Iris pigment epithelial cell (primary cell): ENCODE results near the gene BSG.
"Not testable (repeated sequence)": the region's sequence is repeated elsewhere in the genome, so short reads cannot be mapped to it uniquely, and the experiment has no call there.

Experiments
- DNase-seq: peaks from one replicate; pipeline ENCODE4 v3.0.0-alpha.2; 2011; ENCODE audit warnings: low read depth

Gene BSG

DNA sequence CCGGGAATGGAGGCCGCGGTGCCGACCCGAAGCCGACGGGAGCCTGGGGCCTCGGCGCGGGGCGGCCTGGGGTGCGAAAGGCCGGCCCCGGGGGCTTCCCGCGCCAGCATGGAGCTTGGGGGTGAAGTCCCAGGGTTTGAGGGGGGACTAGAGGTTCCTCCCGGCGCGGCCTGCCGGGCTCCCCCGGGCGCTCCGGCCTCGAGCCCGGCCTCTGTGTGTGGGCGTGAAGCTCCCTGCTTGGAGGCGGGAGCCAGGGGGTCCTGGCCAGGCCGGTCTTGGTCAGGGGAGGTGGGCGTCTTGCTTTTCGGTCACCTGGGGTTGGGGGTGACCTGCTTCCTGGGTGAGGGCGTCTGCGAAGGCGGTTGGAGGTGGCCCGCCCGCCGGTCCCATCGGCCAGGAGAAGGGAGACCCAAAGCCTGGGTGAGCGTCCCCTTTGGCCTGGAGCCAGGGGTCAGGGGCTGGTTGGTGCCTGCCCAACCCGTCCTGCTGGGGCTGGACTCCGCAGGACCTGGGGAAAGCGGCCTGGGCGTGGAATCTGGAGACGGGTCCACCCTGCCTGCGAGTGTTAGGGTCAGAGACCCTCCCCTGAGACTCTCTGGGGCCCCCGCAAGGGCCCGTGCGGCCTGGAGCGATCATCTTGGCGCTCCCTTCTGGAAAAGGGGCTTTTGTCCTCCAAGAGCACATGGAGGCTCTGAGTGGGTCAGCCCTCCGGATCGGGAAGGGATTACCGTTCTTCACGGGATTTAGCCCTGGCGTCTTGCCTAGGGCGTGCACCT is 535 bp downstream of the BSG start:
- DNase-seq: peak; percentile 66

GRCh38 chr19:573519-573825 is 1.1 kb downstream of the BSG start:
- DNase-seq: no peak

GRCh38 chr19:574658-575526 is 2.5 kb downstream of the BSG start:
- DNase-seq: peak; percentile 61

DNA sequence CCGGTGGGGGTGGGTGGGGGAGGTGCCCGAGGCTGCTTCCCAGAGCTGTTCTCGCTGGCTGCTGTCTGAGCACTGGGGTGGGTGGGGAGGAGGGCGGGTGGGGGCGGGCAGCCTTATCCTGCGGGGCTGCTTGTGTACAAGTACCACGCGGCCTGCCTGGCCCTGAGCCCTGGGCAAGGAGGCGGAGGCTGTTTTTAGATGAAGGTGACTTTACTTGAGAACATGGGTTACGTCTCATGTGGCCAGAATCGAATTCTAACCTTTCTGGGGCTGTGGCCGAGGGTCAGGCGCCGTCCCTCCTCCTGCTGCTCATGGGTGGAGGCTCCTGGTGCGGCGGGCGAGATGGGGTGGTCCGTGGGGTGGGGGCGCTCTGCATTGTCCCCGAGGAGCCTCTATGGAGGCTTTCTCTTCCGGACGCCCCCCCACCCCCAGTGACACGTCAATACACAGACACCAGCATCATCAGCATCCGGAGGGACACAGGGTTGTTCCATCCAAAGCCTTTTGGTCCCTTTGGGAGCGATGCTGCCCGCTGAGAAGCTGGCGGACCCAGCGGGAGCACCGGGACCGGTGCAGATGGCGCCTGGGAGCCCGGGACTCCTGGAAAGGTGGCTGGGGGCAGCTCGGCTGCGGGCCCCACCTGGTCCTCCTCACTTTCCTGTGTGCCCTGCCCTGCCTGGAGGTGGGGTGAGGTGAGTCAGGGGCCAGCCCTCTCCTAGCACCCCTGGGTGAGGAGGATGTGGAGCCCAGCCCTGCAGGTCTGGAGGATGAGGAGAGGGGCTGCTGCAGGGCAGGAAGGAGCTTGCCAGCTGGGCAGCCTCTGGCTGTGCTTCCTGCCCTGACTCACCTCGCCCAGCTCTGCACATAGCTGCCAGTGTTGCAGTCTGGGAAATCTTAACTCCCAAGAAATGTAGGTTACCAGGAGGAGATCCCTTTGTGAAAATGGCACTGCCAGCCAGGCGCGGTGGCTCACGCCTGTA is 3.4 kb downstream of the BSG start:
- peak; percentile 48 for DNase-seq

DNA sequence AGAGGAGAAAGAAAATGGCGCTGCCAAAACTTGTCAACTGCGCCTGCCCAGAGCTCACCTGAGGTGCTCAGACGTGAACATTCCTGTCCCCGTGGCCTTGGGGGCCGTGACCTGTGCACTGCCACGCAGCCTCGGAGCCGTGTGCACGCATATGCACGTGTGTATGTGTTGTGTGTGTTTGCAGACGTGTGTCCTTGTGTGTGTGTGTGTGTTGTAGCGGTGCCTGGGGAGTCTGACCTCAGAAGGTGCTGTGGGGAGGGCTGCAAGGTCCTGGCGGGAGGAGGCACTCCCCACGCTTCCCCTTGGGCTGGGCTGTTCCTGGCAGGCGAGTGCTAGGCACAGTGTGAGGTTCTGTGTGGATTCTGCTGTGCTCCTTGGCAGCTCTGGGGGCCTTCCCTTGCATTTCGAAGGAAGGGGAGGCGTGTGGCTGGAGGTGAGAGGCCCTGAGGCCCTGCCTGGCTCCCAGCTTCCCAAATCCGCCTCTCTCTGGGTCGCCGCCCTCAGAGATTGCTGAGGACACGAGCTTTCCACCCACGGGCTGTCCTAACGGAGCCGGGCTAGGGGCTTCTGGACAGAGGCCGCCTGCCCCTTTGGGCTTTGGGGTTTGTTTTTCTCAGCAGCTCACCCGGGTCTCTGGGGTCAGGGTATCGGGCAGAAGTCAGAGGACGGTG is 4.5 kb downstream of the BSG start:
- no peak for DNase-seq

GRCh38 chr19:577439-578392 is 5.3 kb downstream of the BSG start:
- DNase-seq: no peak

GRCh38 chr19:579111-579841 is 6.9 kb downstream of the BSG start:
- no peak for DNase-seq

DNA sequence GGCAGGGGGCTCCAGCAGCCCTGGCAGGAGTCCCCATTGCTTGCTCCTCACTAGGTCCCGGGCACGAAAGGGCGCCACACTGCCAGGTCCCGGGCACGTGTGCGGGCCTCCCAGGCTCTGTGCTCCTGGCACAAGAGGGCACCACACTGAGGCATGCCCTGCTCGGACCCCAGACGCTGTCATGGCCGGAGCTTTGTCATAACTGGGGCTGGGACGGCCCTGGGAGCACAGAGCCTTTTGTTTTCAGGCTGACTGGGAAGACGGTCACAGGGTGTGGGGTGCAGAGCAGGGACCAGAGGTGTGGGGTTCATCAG is 7.4 kb downstream of the BSG start:
- no peak for DNase-seq

DNA sequence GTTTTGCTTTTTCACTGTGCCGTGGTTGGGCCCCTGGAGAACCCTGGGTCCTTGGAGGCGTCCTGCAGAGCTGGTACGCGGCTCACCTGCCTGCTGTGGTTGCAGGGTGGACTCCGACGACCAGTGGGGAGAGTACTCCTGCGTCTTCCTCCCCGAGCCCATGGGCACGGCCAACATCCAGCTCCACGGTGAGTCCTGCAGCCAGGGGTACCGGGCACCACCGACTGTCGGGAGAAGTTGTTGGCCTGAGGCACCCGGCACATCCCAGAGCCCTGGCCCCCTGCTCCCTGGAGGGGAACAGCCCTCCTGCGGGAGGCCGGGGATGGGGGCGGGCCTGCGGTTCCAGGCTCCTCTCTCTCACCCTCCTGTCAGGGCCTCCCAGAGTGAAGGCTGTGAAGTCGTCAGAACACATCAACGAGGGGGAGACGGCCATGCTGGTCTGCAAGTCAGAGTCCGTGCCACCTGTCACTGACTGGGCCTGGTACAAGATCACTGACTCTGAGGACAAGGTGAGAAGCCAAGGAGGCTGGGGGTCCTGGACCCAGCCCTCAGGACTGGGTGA is 8.0 kb downstream of the BSG start:
- DNase-seq: no peak

GRCh38 chr19:581399-582111 is 9.2 kb downstream of the BSG start:
- DNase-seq: no peak

DNA sequence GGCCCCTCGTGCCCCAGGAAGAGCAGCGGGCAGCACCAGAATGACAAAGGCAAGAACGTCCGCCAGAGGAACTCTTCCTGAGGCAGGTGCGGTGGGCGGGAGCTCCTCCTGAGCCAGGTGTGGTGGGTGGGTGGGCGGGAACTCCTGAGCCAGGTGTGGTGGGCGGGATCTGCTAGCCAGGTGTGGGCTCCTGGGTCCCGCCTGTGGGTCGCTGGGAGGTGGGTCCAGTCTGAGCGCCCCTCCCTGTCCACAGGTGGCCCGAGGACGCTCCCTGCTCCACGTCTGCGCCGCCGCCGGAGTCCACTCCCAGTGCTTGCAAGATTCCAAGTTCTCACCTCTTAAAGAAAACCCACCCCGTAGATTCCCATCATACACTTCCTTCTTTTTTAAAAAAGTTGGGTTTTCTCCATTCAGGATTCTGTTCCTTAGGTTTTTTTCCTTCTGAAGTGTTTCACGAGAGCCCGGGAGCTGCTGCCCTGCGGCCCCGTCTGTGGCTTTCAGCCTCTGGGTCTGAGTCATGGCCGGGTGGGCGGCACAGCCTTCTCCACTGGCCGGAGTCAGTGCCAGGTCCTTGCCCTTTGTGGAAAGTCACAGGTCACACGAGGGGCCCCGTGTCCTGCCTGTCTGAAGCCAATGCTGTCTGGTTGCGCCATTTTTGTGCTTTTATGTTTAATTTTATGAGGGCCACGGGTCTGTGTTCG is 10.3 kb downstream of the BSG start:
- peak; percentile 44 for DNase-seq

DNA sequence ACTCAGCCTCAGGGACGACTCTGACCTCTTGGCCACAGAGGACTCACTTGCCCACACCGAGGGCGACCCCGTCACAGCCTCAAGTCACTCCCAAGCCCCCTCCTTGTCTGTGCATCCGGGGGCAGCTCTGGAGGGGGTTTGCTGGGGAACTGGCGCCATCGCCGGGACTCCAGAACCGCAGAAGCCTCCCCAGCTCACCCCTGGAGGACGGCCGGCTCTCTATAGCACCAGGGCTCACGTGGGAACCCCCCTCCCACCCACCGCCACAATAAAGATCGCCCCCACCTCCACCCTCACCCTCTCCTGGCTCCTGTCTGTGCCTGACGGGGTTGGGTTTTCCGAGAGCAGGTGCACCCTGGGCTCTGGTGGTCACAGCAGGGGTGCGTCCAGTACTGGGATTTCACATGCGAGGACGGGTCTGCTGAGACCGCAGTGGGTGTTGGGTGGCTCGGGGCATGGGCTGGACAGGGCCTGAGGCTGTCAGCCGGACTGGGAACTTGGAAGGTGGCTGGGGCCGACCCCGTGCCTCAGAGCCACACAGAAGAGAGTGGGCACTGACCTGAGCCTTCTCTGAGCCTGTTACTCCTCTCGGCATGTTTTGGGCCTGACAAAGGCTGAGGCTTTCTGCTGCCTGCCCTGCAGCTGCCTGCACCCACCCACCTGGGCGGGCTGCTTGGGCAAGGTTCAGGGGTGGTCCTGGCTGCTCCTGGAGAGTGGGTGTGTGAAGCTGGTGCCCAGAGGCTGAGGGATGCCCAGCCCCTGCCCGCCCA is 11.0 kb downstream of the BSG start:
- DNase-seq: no peak

DNA sequence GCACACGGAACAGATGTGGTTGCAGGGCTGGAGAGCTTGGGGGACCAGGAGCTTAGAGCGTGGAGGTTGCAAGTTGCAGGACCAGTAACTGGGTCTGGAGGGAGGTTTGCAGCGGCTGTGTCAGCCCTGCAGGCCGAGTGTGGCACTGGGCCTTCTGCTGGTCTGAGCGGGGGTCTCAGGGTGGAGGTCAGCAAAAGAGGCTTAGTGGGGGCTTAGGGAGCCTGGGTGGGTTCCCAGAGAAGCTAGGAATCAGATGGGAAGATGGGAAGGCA is 11.5 kb downstream of the BSG start:
- no peak for DNase-seq

- DNase-seq: no peak
Observed at GRCh38 chr19:584240-585001, 12.0 kb downstream of the BSG start.

- not testable (repeated sequence) for DNase-seq
Observed at GRCh38 chr19:585146-585545, 12.8 kb downstream of the BSG start.

- no peak for DNase-seq
Observed at GRCh38 chr19:585551-586110, 13.2 kb downstream of the BSG start.
